Testis (tissue), 3 donors: Measurements from ENCODE around the gene CD300H. TPM values are rescaled to one million over a fixed set of nuclear protein-coding genes. Genes with fewer than 3 reads are reported as not detected.

Experiments
- DNase-seq: peaks from one replicate; pipeline ENCODE4 v3.0.0-alpha.2; 2019
- H3K27ac ChIP-seq, 2 donors: fragments of 200-600 bp; sonication (generic); one replicate each; pipeline ENCODE4 v1.5.1; 2019
- H3K27me3 ChIP-seq: fragments of 200-600 bp; sonication (generic); one replicate; pipeline ENCODE4 v1.5.1; 2019
- H3K36me3 ChIP-seq: fragments of 200-600 bp; sonication (generic); one replicate; pipeline ENCODE4 v1.5.1; 2017; ENCODE audit warnings: low read depth; ENCODE audit errors: missing control alignments
- H3K4me1 ChIP-seq: fragments of 200-600 bp; sonication (generic); one replicate; pipeline ENCODE4 v1.5.1; 2019
- H3K4me3 ChIP-seq, 2 donors: fragments of 200-600 bp; sonication (generic); one replicate each; pipeline ENCODE4 v1.5.1; 2017 to 2019
- H3K9me3 ChIP-seq: fragments of 200-600 bp; sonication (generic); one replicate; pipeline ENCODE4 v1.5.1; 2017
- CTCF ChIP-seq, 3 experiments: fragments of 450-650 bp in 2 of 3; fragments of 200-600 bp in 1 of 3; sonication (generic) in 1 of 3; IDR thresholded peaks; one replicate each; pipeline ENCODE4 v1.5.1; 2016 to 2019; ENCODE audit warnings: antibody characterized with exemption in 3 of 3, mild to moderate bottlenecking in 2 of 3, moderate library complexity in 1 of 3
- POLR2A ChIP-seq: fragments of 450-650 bp; IDR thresholded peaks from one replicate; pipeline ENCODE4 v1.6.1; 2017; ENCODE audit warnings: antibody characterized with exemption, mild to moderate bottlenecking, moderate library complexity
- WGBS, 2 donors: methylation state at CpG; one replicate each; pipeline ENCODE4 v1.1.5; 2018; 5-methylcytosine and 5-hydroxymethylcytosine counted together
- intact Hi-C: fragments of 100-400 bp; cut with DNase I; formaldehyde crosslinking; loops from one replicate; pipeline ENCODE4 v1.15.1; 2023; ENCODE audit warnings: low total_unique reads
- polyA plus RNA-seq: library from polyadenylated mRNA; stranded (reverse); fragments of 350-450 nt; fragmentation: Illumina TruSeq; extraction: RNeasy Lipid Tissue Mini Kit (QIAGEN cat#74804); gene quantifications from one replicate; pipeline ENCODE4 v1.2.3, GENCODE V29; 2014; ENCODE audit warnings: low read depth, low replicate concordance; ENCODE audit not compliant: insufficient read depth
- total RNA-seq, 2 donors: library from RNA; depleted of rRNA; stranded (reverse); fragments of >200 nt; gene quantifications; one replicate each; pipeline ENCODE4 v1.2.3, GENCODE V29; 2016

Gene CD300H
- total and polyA plus RNA-seq, 3 donors from 2014 or later = not detected

GRCh38 chr17:74531231-74531761, 36.0 kb downstream of the CD300H start, which contains the start of gene CD300LB:
Gene CD300LB (minus strand): TSS chr17:74531475. CDS start chr17:74531350, 125 bp downstream.
- intact Hi-C loops = no loop called here
- Histone ChIP-seq H3K36me3 (no peaks in the 10 kb centered on the region), H3K9me3 (no peaks in the 10 kb centered on the region), H3K27ac (peak within 1 kb of the TSS in 1 of 2 donors; percentile 59), H3K4me1 (no peaks in the 10 kb centered on the region), H3K4me3 (peak within 1 kb of the TSS in 1 of 2 donors; percentile 31), H3K27me3 (no peaks in the 10 kb centered on the region)
- TF ChIP-seq POLR2A (no peak), CTCF (IDR thresholded peaks at IDR 0.05) (no peak)
- no peak for DNase-seq
- WGBS, 2 donors = 50 to 56% methylated on average over 10 of the region's 10 CpGs

- Histone ChIP-seq H3K4me3 (no peak overlapping the region), H3K36me3 (no peaks in the 10 kb centered on the region), H3K27ac (no peak overlapping the region), H3K9me3 (no peaks in the 10 kb centered on the region), H3K27me3 (no peaks in the 10 kb centered on the region), H3K4me1 (no peaks in the 10 kb centered on the region)
- 73 to 89% methylated on average over 5 of the region's 5 CpGs for WGBS, 2 donors
- peak; percentile 9 for DNase-seq
- TF ChIP-seq POLR2A (no peak), CTCF (IDR thresholded peaks at IDR 0.05) (no peak)
- intact Hi-C loops = no loop called here
Observed at GRCh38 chr17:74530831-74531150, 36.5 kb downstream of the CD300H start.

GRCh38 chr17:74529243-74529642, 38.1 kb downstream of the CD300H start:
- 83 to 91% methylated on average over 5 of the region's 5 CpGs for WGBS, 2 donors
- no peaks in the 10 kb centered on the region for H3K36me3 ChIP-seq
- H3K4me3 ChIP-seq = no peak overlapping the region
- no peaks in the 10 kb centered on the region for H3K27me3 ChIP-seq
- no peaks in the 10 kb centered on the region for H3K4me1 ChIP-seq
- H3K9me3 ChIP-seq = no peaks in the 10 kb centered on the region
- no peak overlapping the region for H3K27ac ChIP-seq
- intact Hi-C loops = no loop called here
- peak; percentile 7 for DNase-seq
- no peak for TF ChIP-seq POLR2A
- no peak for TF ChIP-seq CTCF (IDR thresholded peaks at IDR 0.05)

GRCh38 chr17:74528491-74529199, 38.7 kb downstream of the CD300H start:
- Histone ChIP-seq H3K36me3 (no peaks in the 10 kb centered on the region), H3K27me3 (no peaks in the 10 kb centered on the region), H3K4me1 (no peaks in the 10 kb centered on the region), H3K9me3 (no peaks in the 10 kb centered on the region), H3K4me3 (no peak overlapping the region), H3K27ac (no peak overlapping the region)
- no peak for TF ChIP-seq CTCF (IDR thresholded peaks at IDR 0.05)
- no peak for TF ChIP-seq POLR2A
- DNase-seq = peak; percentile 34
- WGBS, 2 donors = 78 to 90% methylated on average over 8 of the region's 8 CpGs
- intact Hi-C loops = no loop called here

GRCh38 chr17:74527756-74528155, 39.6 kb downstream of the CD300H start:
- no peak overlapping the region for H3K4me3 ChIP-seq
- no peak for DNase-seq
- H3K4me1 ChIP-seq = no peaks in the 10 kb centered on the region
- H3K27ac ChIP-seq = no peak overlapping the region
- TF ChIP-seq POLR2A (no peak), CTCF (IDR thresholded peaks at IDR 0.05) (no peak)
- no peaks in the 10 kb centered on the region for H3K27me3 ChIP-seq
- no peaks in the 10 kb centered on the region for H3K36me3 ChIP-seq
- no peaks in the 10 kb centered on the region for H3K9me3 ChIP-seq
- intact Hi-C loops = no loop called here
- 91 to 93% methylated on average over 8 of the region's 8 CpGs for WGBS, 2 donors
